Measurements from ENCODE around the gene SMAD6. TPM values are rescaled to one million over a fixed set of nuclear protein-coding genes. Genes with fewer than 3 reads are reported as not detected.

The SMAD6 gene
- total and polyA plus RNA-seq, 7 donors, result 0.52 to 5.5 (median 3.0) TPM

GRCh38 chr15:66704803-66705153 is 2.7 kb downstream of the SMAD6 start:
- Histone ChIP-seq H3K9me3 (no peaks in the 10 kb centered on the region), H3K36me3 (ENCODE audit: insufficient read depth in 1 of 2, low read depth in 1 of 2) (no peaks in the 10 kb centered on the region), H3K27ac (no peak overlapping the region), H3K4me1 (peaks cover 11% of the 10 kb centered on the region), H3K4me3 (peak overlapping the region; percentile 85), H3K27me3 (ENCODE audit: insufficient read depth in 3 of 3, low read length in 2 of 3) (no peaks in the 10 kb centered on the region)
- 86 to 100% (median 91%) methylated on average over 1 of the region's 1 CpG for WGBS, 3 donors
- ATAC-seq, result no peak
- DNase-seq, result no peak
- intact Hi-C loops (cut with DNase I), result loop anchor here (2.0 to 5.0 kb wide), 2 partner anchors 20 to 148 kb away; no protein-coding TSS in a partner anchor
- TF ChIP-seq CTCF (IDR thresholded peaks at IDR 0.05), result no peak

GRCh38 chr15:66705277-66706146 is 3.5 kb downstream of the SMAD6 start:
- DNase-seq (no peak), ATAC-seq (no peak)
- Histone ChIP-seq H3K4me1 (peaks cover 11% of the 10 kb centered on the region), H3K4me3 (peak overlapping the region; percentile 85), H3K9me3 (no peaks in the 10 kb centered on the region), H3K27me3 (ENCODE audit: insufficient read depth in 3 of 3, low read length in 2 of 3) (no peaks in the 10 kb centered on the region), H3K27ac (no peak overlapping the region), H3K36me3 (ENCODE audit: insufficient read depth in 1 of 2, low read depth in 1 of 2) (no peaks in the 10 kb centered on the region)
- TF ChIP-seq CTCF (IDR thresholded peaks at IDR 0.05), result no peak
- intact Hi-C loops (cut with DNase I), result loop anchor here in 1 of 2 donors (2.0 kb wide), 1 partner anchor 19 kb away; no protein-coding TSS in a partner anchor
- WGBS, 3 donors, result 85 to 94% (median 91%) methylated on average over 6 of the region's 6 CpGs

GRCh38 chr15:66706225-66706732 is 4.2 kb downstream of the SMAD6 start:
- no peak for ATAC-seq
- WGBS, 3 donors, result 90% methylated on average over 22 of the region's 22 CpGs
- H3K27me3 ChIP-seq (ENCODE audit: insufficient read depth in 3 of 3, low read length in 2 of 3), result no peaks in the 10 kb centered on the region
- peaks cover 11% of the 10 kb centered on the region for H3K4me1 ChIP-seq
- peak overlapping the region; percentile 85 for H3K4me3 ChIP-seq
- H3K9me3 ChIP-seq, result no peaks in the 10 kb centered on the region
- H3K36me3 ChIP-seq (ENCODE audit: insufficient read depth in 1 of 2, low read depth in 1 of 2), result no peaks in the 10 kb centered on the region
- no peak overlapping the region for H3K27ac ChIP-seq
- DNase-seq, result no peak
- intact Hi-C loops (cut with DNase I), result no loop called here
- TF ChIP-seq CTCF (IDR thresholded peaks at IDR 0.05), result no peak

- DNase-seq, result no peak
- no peak for ATAC-seq
- H3K9me3 ChIP-seq, result no peaks in the 10 kb centered on the region
- WGBS, 3 donors, result 88 to 95% (median 89%) methylated on average over 6 of the region's 6 CpGs
- no peaks in the 10 kb centered on the region for H3K36me3 ChIP-seq (ENCODE audit: insufficient read depth in 1 of 2, low read depth in 1 of 2)
- no peak overlapping the region for H3K27ac ChIP-seq
- intact Hi-C loops (cut with DNase I), result no loop called here
- H3K27me3 ChIP-seq (ENCODE audit: insufficient read depth in 3 of 3, low read length in 2 of 3), result no peaks in the 10 kb centered on the region
- peaks cover 11% of the 10 kb centered on the region for H3K4me1 ChIP-seq
- TF ChIP-seq CTCF (IDR thresholded peaks at IDR 0.05), result no peak
- peak overlapping the region; percentile 34 for H3K4me3 ChIP-seq
Observed at GRCh38 chr15:66706840-66707239, 4.8 kb downstream of the SMAD6 start.

Measured in psoas muscle (tissue), 8 donors.